Nephron progenitor cell (in vitro differentiated cells): Measurements from ENCODE around the gene INSRR.

Experiments used
- DNase-seq: peaks from one replicate; pipeline ENCODE4 v3.0.0; 2021
- H3K27ac Mint-ChIP-seq: 2 replicates; pipeline ENCODE4 v1.8.0; 2021; ENCODE audit warnings: mild to moderate bottlenecking, moderate library complexity, mixed read lengths
- H3K27me3 Mint-ChIP-seq: 2 replicates; pipeline ENCODE4 v1.8.0; 2021; ENCODE audit warnings: mild to moderate bottlenecking, low read depth, mixed read lengths; ENCODE audit not compliant: poor library complexity
- H3K36me3 Mint-ChIP-seq: 2 replicates; pipeline ENCODE4 v1.8.0; 2021; ENCODE audit warnings: low read depth, mixed read lengths
- H3K4me1 Mint-ChIP-seq: 2 replicates; pipeline ENCODE4 v1.8.0; 2021; ENCODE audit warnings: mixed read lengths
- H3K4me3 Mint-ChIP-seq: 2 replicates; pipeline ENCODE4 v1.8.0; 2021; ENCODE audit warnings: mild to moderate bottlenecking, moderate library complexity, mixed read lengths
- H3K9me3 Mint-ChIP-seq: 2 replicates; pipeline ENCODE4 v1.8.0; 2021; ENCODE audit warnings: mild to moderate bottlenecking, moderate library complexity, mixed read lengths
- CTCF ChIP-seq: fragments of 200-600 bp; sonication (generic); IDR thresholded peaks from 2 replicates; pipeline ENCODE4 v1.5.0; 2021; ENCODE audit warnings: antibody characterized with exemption

INSRR gene

GRCh38 chr1:156836041-156836654, 22.8 kb downstream of the INSRR start:
- no peaks in the 10 kb centered on the region for H3K9me3 Mint-ChIP-seq
- H3K27ac Mint-ChIP-seq: no peak overlapping the region
- H3K36me3 Mint-ChIP-seq: no peaks in the 10 kb centered on the region
- peaks cover 82% of the 10 kb centered on the region for H3K27me3 Mint-ChIP-seq
- DNase-seq: no peak
- peaks cover 49% of the 10 kb centered on the region for H3K4me1 Mint-ChIP-seq
- no peak for TF ChIP-seq CTCF
- H3K4me3 Mint-ChIP-seq: no peak overlapping the region

- no peak for TF ChIP-seq CTCF
- no peaks in the 10 kb centered on the region for H3K36me3 Mint-ChIP-seq
- no peak overlapping the region for H3K27ac Mint-ChIP-seq
- H3K4me1 Mint-ChIP-seq: peaks cover 35% of the 10 kb centered on the region
- H3K27me3 Mint-ChIP-seq: peaks cover 73% of the 10 kb centered on the region
- no peak overlapping the region for H3K4me3 Mint-ChIP-seq
- DNase-seq: no peak
- H3K9me3 Mint-ChIP-seq: no peaks in the 10 kb centered on the region
Observed at GRCh38 chr1:156834322-156834721, 24.6 kb downstream of the INSRR start.

GRCh38 chr1:156833603-156834002, 25.3 kb downstream of the INSRR start:
- H3K9me3 Mint-ChIP-seq: no peaks in the 10 kb centered on the region
- no peak for TF ChIP-seq CTCF
- no peak overlapping the region for H3K4me3 Mint-ChIP-seq
- peaks cover 68% of the 10 kb centered on the region for H3K27me3 Mint-ChIP-seq
- DNase-seq: no peak
- no peaks in the 10 kb centered on the region for H3K36me3 Mint-ChIP-seq
- peaks cover 29% of the 10 kb centered on the region for H3K4me1 Mint-ChIP-seq
- H3K27ac Mint-ChIP-seq: no peak overlapping the region

- DNase-seq: no peak
- Mint-ChIP-seq H3K36me3 (no peaks in the 10 kb centered on the region), H3K27me3 (peaks cover 65% of the 10 kb centered on the region), H3K4me1 (peaks cover 34% of the 10 kb centered on the region), H3K9me3 (no peaks in the 10 kb centered on the region), H3K4me3 (no peak overlapping the region), H3K27ac (no peak overlapping the region)
- TF ChIP-seq CTCF: no peak
Observed at GRCh38 chr1:156832434-156832833, 26.5 kb downstream of the INSRR start.

- H3K9me3 Mint-ChIP-seq: no peaks in the 10 kb centered on the region
- no peak overlapping the region for H3K4me3 Mint-ChIP-seq
- peaks cover 12% of the 10 kb centered on the region for H3K4me1 Mint-ChIP-seq
- DNase-seq: no peak
- peak overlapping the region; percentile 7 for H3K27ac Mint-ChIP-seq
- TF ChIP-seq CTCF: no peak
- H3K27me3 Mint-ChIP-seq: peaks cover 35% of the 10 kb centered on the region
- H3K36me3 Mint-ChIP-seq: no peaks in the 10 kb centered on the region
Observed at GRCh38 chr1:156828400-156829124, 30.4 kb downstream of the INSRR start.

GRCh38 chr1:156826630-156827029, 32.3 kb downstream of the INSRR start:
- Mint-ChIP-seq H3K27me3 (peaks cover 35% of the 10 kb centered on the region), H3K4me3 (no peak overlapping the region), H3K9me3 (no peaks in the 10 kb centered on the region), H3K27ac (no peak overlapping the region), H3K4me1 (peaks cover 12% of the 10 kb centered on the region), H3K36me3 (no peaks in the 10 kb centered on the region)
- DNase-seq: no peak
- TF ChIP-seq CTCF: no peak
